Tibial nerve (tissue), 3 donors: Measurements from ENCODE around the gene BHLHA9.

Source experiments
- POLR2A ChIP-seq, 2 donors: fragments of 450-650 bp; IDR thresholded peaks; one replicate each; pipeline ENCODE4 v1.6.1; 2017; ENCODE audit warnings: antibody characterized with exemption in 2 of 2, mild to moderate bottlenecking in 2 of 2, moderate library complexity in 2 of 2
- TF ChIP-seq, protein P1 (sequence below), 5 experiments: fragments of 200-600 bp in 3 of 5; fragments of 450-650 bp in 2 of 5; sonication (generic) in 3 of 5; IDR thresholded peaks; one replicate each; pipeline ENCODE4 v1.5.1; 2016 to 2019; ENCODE audit warnings: antibody characterized with exemption in 5 of 5, mild to moderate bottlenecking in 3 of 5, moderate library complexity in 2 of 5

DNA sequence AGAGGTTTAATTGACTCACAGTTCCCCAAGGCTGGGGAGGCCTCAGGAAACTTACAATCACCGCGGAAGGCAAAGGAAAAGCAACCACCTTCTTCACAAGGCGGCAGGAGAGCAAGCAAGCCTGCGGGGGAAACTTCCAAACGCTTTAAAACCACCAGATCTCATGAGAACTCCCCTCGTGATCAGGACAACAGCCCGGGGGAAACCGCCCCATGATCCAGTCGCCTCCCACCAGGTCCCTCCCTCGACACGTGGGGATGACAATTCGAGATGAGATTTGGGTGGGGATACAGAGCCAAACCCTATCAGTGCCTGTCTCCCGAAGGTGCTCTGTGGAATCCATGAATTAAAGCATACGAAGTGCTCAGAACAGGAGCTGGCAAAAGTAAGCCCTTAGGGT lies 46.6 kb upstream of the BHLHA9 start:
- TF ChIP-seq, protein P1, sequence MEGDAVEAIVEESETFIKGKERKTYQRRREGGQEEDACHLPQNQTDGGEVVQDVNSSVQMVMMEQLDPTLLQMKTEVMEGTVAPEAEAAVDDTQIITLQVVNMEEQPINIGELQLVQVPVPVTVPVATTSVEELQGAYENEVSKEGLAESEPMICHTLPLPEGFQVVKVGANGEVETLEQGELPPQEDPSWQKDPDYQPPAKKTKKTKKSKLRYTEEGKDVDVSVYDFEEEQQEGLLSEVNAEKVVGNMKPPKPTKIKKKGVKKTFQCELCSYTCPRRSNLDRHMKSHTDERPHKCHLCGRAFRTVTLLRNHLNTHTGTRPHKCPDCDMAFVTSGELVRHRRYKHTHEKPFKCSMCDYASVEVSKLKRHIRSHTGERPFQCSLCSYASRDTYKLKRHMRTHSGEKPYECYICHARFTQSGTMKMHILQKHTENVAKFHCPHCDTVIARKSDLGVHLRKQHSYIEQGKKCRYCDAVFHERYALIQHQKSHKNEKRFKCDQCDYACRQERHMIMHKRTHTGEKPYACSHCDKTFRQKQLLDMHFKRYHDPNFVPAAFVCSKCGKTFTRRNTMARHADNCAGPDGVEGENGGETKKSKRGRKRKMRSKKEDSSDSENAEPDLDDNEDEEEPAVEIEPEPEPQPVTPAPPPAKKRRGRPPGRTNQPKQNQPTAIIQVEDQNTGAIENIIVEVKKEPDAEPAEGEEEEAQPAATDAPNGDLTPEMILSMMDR (IDR thresholded peaks at IDR 0.05) = no peak
- TF ChIP-seq POLR2A (IDR thresholded peaks at IDR 0.05) = no peak
